ENCODE measurements around the gene SNX25. TPM values are rescaled to one million over a fixed set of nuclear protein-coding genes. Genes with fewer than 3 reads are reported as not detected.

SNX25 gene
- total RNA-seq, 2 donors from 2014 or later: 21.4 to 26.0 TPM

- Histone ChIP-seq H3K9ac (ENCODE audit: extremely low read depth, low read length, poor library complexity, severe bottlenecking) (no peak overlapping the region), H3K27me3 (ENCODE audit: control insufficient read depth, insufficient read depth, low read length, poor library complexity, severe bottlenecking) (no peaks in the 10 kb centered on the region), H3K36me3 (ENCODE audit: control insufficient read depth, insufficient read depth, low read length) (peaks cover 70% of the 10 kb centered on the region), H3K9me3 (ENCODE audit: control insufficient read depth, low read length) (peaks cover 38% of the 10 kb centered on the region), H3K4me1 (ENCODE audit: control insufficient read depth, insufficient read depth, low read length) (peaks cover 8% of the 10 kb centered on the region), H3K27ac (ENCODE audit: low read depth, low read length) (no peak overlapping the region), H3K4me3 (ENCODE audit: low read length) (no peak overlapping the region)
- Mint-ChIP-seq H3K27me3 (ENCODE audit: insufficient read depth) (no peaks in the 10 kb centered on the region), H3K36me3 (ENCODE audit: low read depth) (peaks cover 75% of the 10 kb centered on the region), H3K9me3 (peaks cover 37% of the 10 kb centered on the region), H3K4me1 (peaks cover 12% of the 10 kb centered on the region), H3K4me3 (no peak overlapping the region), H3K27ac (no peak overlapping the region)
- 100% methylated on average over 1 of the region's 1 CpG; no CpG with 5 or more reads in 1 of the 2 experiments for WGBS, 2 experiments (ENCODE audit: insufficient coverage in 1 of 2, insufficient read length in 1 of 2)
- DNase-seq: no peak
- TF ChIP-seq CTCF (conservative IDR thresholded peaks at IDR 0.05): peak; percentile 40
Observed at GRCh38 chr4:185317880-185318279, 108.5 kb downstream of the SNX25 start.

GRCh38 chr4:185318679-185319078 is 109.3 kb downstream of the SNX25 start:
- no peak overlapping the region for H3K4me3 Mint-ChIP-seq
- peaks cover 75% of the 10 kb centered on the region for H3K36me3 Mint-ChIP-seq (ENCODE audit: low read depth)
- H3K27ac Mint-ChIP-seq: peak overlapping the region; percentile 97

DNA sequence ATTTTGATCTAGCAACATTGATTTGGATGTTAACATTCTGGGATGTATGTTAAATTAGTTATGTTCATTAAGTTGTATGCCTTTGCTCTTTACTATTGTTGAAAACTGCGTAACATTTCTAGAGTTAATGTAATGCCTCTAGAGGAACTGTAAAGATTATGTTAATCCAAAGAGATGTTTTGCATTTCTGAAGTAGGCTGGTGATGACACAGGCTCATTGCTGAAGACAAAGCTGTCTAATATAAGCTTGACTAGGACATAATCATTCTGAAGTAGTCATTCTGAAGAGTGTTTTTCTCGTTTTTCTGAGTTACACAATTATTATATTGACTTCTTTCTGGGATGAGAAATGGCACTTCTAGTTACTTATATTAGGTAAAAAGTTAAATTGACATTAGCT is 113.4 kb downstream of the SNX25 start:
- DNase-seq: no peak
- H3K9me3 ChIP-seq (ENCODE audit: control insufficient read depth, low read length): peaks cover 60% of the 10 kb centered on the region
- Mint-ChIP-seq H3K9me3 (peaks cover 49% of the 10 kb centered on the region), H3K27me3 (ENCODE audit: insufficient read depth) (no peaks in the 10 kb centered on the region), H3K27ac (no peak overlapping the region), H3K4me3 (no peak overlapping the region), H3K4me1 (peaks cover 7% of the 10 kb centered on the region), H3K36me3 (ENCODE audit: low read depth) (peaks cover 73% of the 10 kb centered on the region)
- peaks cover 8% of the 10 kb centered on the region for H3K4me1 ChIP-seq (ENCODE audit: control insufficient read depth, insufficient read depth, low read length)
- H3K9ac ChIP-seq (ENCODE audit: extremely low read depth, low read length, poor library complexity, severe bottlenecking): no peak overlapping the region
- TF ChIP-seq CTCF (conservative IDR thresholded peaks at IDR 0.05): no peak
- peaks cover 71% of the 10 kb centered on the region for H3K36me3 ChIP-seq (ENCODE audit: control insufficient read depth, insufficient read depth, low read length)
- 91 to 97% methylated on average over 1 to 2 of the region's 2 CpGs for WGBS, 2 experiments (ENCODE audit: insufficient coverage in 1 of 2, insufficient read length in 1 of 2)
- H3K4me3 ChIP-seq (ENCODE audit: low read length): peak overlapping the region; percentile 33
- H3K27me3 ChIP-seq (ENCODE audit: control insufficient read depth, insufficient read depth, low read length, poor library complexity, severe bottlenecking): no peaks in the 10 kb centered on the region
- no peak overlapping the region for H3K27ac ChIP-seq (ENCODE audit: low read depth, low read length)

More at GRCh38 chr4:185318679-185319078, 109.3 kb downstream of the SNX25 start:
- Histone ChIP-seq H3K4me3 (ENCODE audit: low read length) (no peak overlapping the region), H3K36me3 (ENCODE audit: control insufficient read depth, insufficient read depth, low read length) (peaks cover 70% of the 10 kb centered on the region), H3K27ac (ENCODE audit: low read depth, low read length) (peak overlapping the region; percentile 7), H3K4me1 (ENCODE audit: control insufficient read depth, insufficient read depth, low read length) (peaks cover 8% of the 10 kb centered on the region), H3K9me3 (ENCODE audit: control insufficient read depth, low read length) (peaks cover 46% of the 10 kb centered on the region), H3K9ac (ENCODE audit: extremely low read depth, low read length, poor library complexity, severe bottlenecking) (no peak overlapping the region), H3K27me3 (ENCODE audit: control insufficient read depth, insufficient read depth, low read length, poor library complexity, severe bottlenecking) (no peaks in the 10 kb centered on the region)
- peaks cover 44% of the 10 kb centered on the region for H3K9me3 Mint-ChIP-seq
- WGBS, 2 experiments (ENCODE audit: insufficient coverage in 1 of 2, insufficient read length in 1 of 2): 0% methylated on average over 1 of the region's 2 CpGs
- peaks cover 12% of the 10 kb centered on the region for H3K4me1 Mint-ChIP-seq
- no peaks in the 10 kb centered on the region for H3K27me3 Mint-ChIP-seq (ENCODE audit: insufficient read depth)
- TF ChIP-seq CTCF (conservative IDR thresholded peaks at IDR 0.05): no peak
- DNase-seq: peak; percentile 49
